H1 (cell line): ENCODE results near the gene ADRM1. TPM values are rescaled to one million over a fixed set of nuclear protein-coding genes. Genes with fewer than 3 reads are reported as not detected.

ENCODE experiments used
- CTCF ChIA-PET: fragments of 300-600 bp; sonication (Branson Sonifier 250); formaldehyde crosslinking; loops from one replicate; lab custom pipeline; 2021; ENCODE audit not compliant: partially characterized antibody; lab: Charles Lee
- POLR2A ChIA-PET: fragments of 300-600 bp; sonication (Branson Sonifier 250); formaldehyde crosslinking; loops from one replicate; lab custom pipeline; 2021; ENCODE audit warnings: inconsistent platforms; ENCODE audit not compliant: partially characterized antibody; lab: Charles Lee
- DNase-seq, 2 experiments: peaks; one replicate each; pipeline versions ENCODE4 v3.0.0 to v3.0.0-alpha.2; 2010 to 2022; ENCODE audit warnings: low spot score in 2 of 2, low read depth in 1 of 2, mixed read lengths in 1 of 2
- FAIRE-seq: peaks from 2 replicates; lab custom pipeline; 2011; peaks lifted over from hg19 to GRCh38; lab: Jason Lieb, UNC
- H2AFZ ChIP-seq: 2 replicates; pipeline ENCODE4 v1.8.1; 2012; ENCODE audit warnings: low read length, inconsistent platforms
- H2AK5ac ChIP-seq: 2 replicates; pipeline ENCODE4 v1.6.1; 2013; ENCODE audit warnings: low read depth, low read length
- H2BK120ac ChIP-seq: replicated peaks from 2 replicates; pipeline ENCODE3; 2013; ENCODE audit warnings: low read depth, low read length, inconsistent platforms
- H2BK12ac ChIP-seq: 2 replicates; pipeline ENCODE4 v1.6.1; 2013; ENCODE audit warnings: low read depth, low read length
- H2BK15ac ChIP-seq: 2 replicates; pipeline ENCODE4 v1.6.1; 2013; ENCODE audit warnings: low read length
- H2BK20ac ChIP-seq: 2 replicates; pipeline ENCODE4 v1.6.1; 2013; ENCODE audit warnings: low read length
- H2BK5ac ChIP-seq: 2 replicates; pipeline ENCODE4 v1.6.1; 2013; ENCODE audit warnings: low read depth, low read length
- H3K14ac ChIP-seq: 2 replicates; pipeline ENCODE4 v1.6.1; 2013; ENCODE audit warnings: inconsistent platforms; ENCODE audit not compliant: insufficient read length
- H3K18ac ChIP-seq: 2 replicates; pipeline ENCODE4 v1.6.1; 2013; ENCODE audit warnings: low read length; ENCODE audit errors: extremely low read depth
- H3K23ac ChIP-seq: 2 replicates; pipeline ENCODE4 v1.6.1; 2013; ENCODE audit warnings: inconsistent platforms; ENCODE audit not compliant: insufficient read length
- H3K23me2 ChIP-seq: 2 replicates; pipeline ENCODE4 v1.6.1; 2013; ENCODE audit warnings: low read depth, low read length
- H3K27ac ChIP-seq: 2 replicates; pipeline ENCODE4 v1.6.1; 2011; ENCODE audit warnings: low read depth, low read length, inconsistent platforms
- H3K27me3 ChIP-seq, 4 experiments: replicated peaks in 1 of 4; 1 replicate in 1 of 4; 2 replicates in 3 of 4; pipeline versions ENCODE4 v1.6.1 to v1.8.1; 2011 to 2013; ENCODE audit warnings: low read length in 3 of 4, mild to moderate bottlenecking in 3 of 4, inconsistent platforms in 2 of 4, mixed read lengths in 2 of 4, moderate library complexity in 1 of 4; ENCODE audit not compliant: control insufficient read depth in 3 of 4, insufficient read depth in 3 of 4; ENCODE audit errors: extremely low read depth in 1 of 4
- H3K36me3 ChIP-seq, 4 experiments: 2 replicates each; pipeline versions ENCODE4 v1.6.1 to v1.8.1; 2011 to 2013; ENCODE audit warnings: mild to moderate bottlenecking in 4 of 4, low read length in 3 of 4, moderate library complexity in 2 of 4, control low read depth in 1 of 4, inconsistent platforms in 1 of 4; ENCODE audit not compliant: insufficient read depth in 4 of 4, control insufficient read depth in 2 of 4
- H3K4ac ChIP-seq: replicated peaks from 2 replicates; pipeline ENCODE3; 2013; ENCODE audit warnings: low read length, low read depth, mixed read lengths, inconsistent platforms; ENCODE audit not compliant: insufficient read length
- H3K4me1 ChIP-seq, 4 experiments: replicated peaks in 1 of 4; 1 replicate in 1 of 4; 2 replicates in 3 of 4; pipeline versions ENCODE4 v1.6.1 to v1.8.1; 2011 to 2013; ENCODE audit warnings: low read length in 3 of 4, inconsistent platforms in 2 of 4, mixed read lengths in 1 of 4; ENCODE audit not compliant: insufficient read depth in 4 of 4, control insufficient read depth in 3 of 4
- H3K4me2 ChIP-seq, 2 experiments: 2 replicates each; pipeline versions ENCODE4 v1.6.1 to v1.8.1; 2011 to 2013; ENCODE audit warnings: low read depth in 2 of 2, low read length in 2 of 2, control low read depth in 1 of 2, inconsistent platforms in 1 of 2, mild to moderate bottlenecking in 1 of 2; ENCODE audit not compliant: insufficient read depth in 1 of 2
- H3K4me3 ChIP-seq, 4 experiments: fragments of 200-600, 300-600 bp in 1 of 4; sonication (generic), shearing (Covaris generic), sonication (Bioruptor Twin) in 1 of 4; 2 replicates each; pipeline versions ENCODE4 v1.5.1 to v1.8.1; 2011 to 2016; ENCODE audit warnings: low read length in 4 of 4, low read depth in 3 of 4, control low read depth in 2 of 4, inconsistent platforms in 2 of 4, mild to moderate bottlenecking in 2 of 4, mixed read lengths in 1 of 4, moderate library complexity in 1 of 4; ENCODE audit not compliant: insufficient read depth in 2 of 4; ENCODE audit errors: extremely low read depth in 1 of 4
- H3K56ac ChIP-seq: replicated peaks from 2 replicates; pipeline ENCODE3; 2013; ENCODE audit warnings: low read depth, mild to moderate bottlenecking, mixed read lengths, low read length, inconsistent platforms; ENCODE audit not compliant: insufficient read length
- H3K79me1 ChIP-seq: 2 replicates; pipeline ENCODE4 v1.6.1; 2013; ENCODE audit warnings: low read depth, low read length, control low read depth
- H3K79me2 ChIP-seq, 2 experiments: 2 replicates each; pipeline versions ENCODE4 v1.6.1 to v1.8.1; 2012 to 2013; ENCODE audit warnings: low read length in 2 of 2, mild to moderate bottlenecking in 2 of 2, inconsistent platforms in 1 of 2; ENCODE audit not compliant: insufficient read depth in 2 of 2, control insufficient read depth in 1 of 2
- H3K9ac ChIP-seq, 4 experiments: replicated peaks in 1 of 4; 1 replicate in 1 of 4; 2 replicates in 3 of 4; pipeline versions ENCODE4 v1.6.1 to v1.8.1; 2011 to 2013; ENCODE audit warnings: low read depth in 3 of 4, low read length in 3 of 4, control low read depth in 2 of 4, mild to moderate bottlenecking in 2 of 4, moderate library complexity in 2 of 4, inconsistent platforms in 1 of 4; ENCODE audit errors: extremely low read depth in 1 of 4
- H3K9me3 ChIP-seq, 2 experiments: 2 replicates each; pipeline versions ENCODE4 v1.6.1 to v1.8.1; 2012 to 2013; ENCODE audit warnings: mild to moderate bottlenecking in 2 of 2, moderate library complexity in 2 of 2, control low read depth in 1 of 2, inconsistent platforms in 1 of 2, low read depth in 1 of 2, low read length in 1 of 2, mixed read lengths in 1 of 2; ENCODE audit not compliant: insufficient read depth in 2 of 2
- H4K20me1 ChIP-seq, 2 experiments: replicated peaks in 1 of 2; 2 replicates each; pipeline versions ENCODE3 to v1.8.1; 2011 to 2013; ENCODE audit warnings: inconsistent platforms in 2 of 2, low read length in 2 of 2, mild to moderate bottlenecking in 1 of 2; ENCODE audit not compliant: insufficient read depth in 2 of 2, control insufficient read depth in 1 of 2
- H4K5ac ChIP-seq: 2 replicates; pipeline ENCODE4 v1.6.1; 2013; ENCODE audit warnings: low read length, low read depth, mixed read lengths, inconsistent platforms; ENCODE audit not compliant: insufficient read length
- H4K8ac ChIP-seq: 2 replicates; pipeline ENCODE4 v1.8.0; 2013; ENCODE audit warnings: mild to moderate bottlenecking, moderate library complexity, low read length, inconsistent platforms; ENCODE audit not compliant: insufficient read depth; ENCODE audit errors: extremely low read depth
- H4K91ac ChIP-seq: replicated peaks from 2 replicates; pipeline ENCODE3; 2013; ENCODE audit warnings: low read length, mixed read lengths, inconsistent platforms; ENCODE audit not compliant: insufficient read length
- CBX5 ChIP-seq: fragments of 300-800, 300-1000 bp; sonication (generic); IDR thresholded peaks from 2 replicates; pipeline ENCODE4 v1.7.1; 2016; ENCODE audit warnings: antibody characterized with exemption, low read length, low read depth
- CTBP2 ChIP-seq: IDR thresholded peaks from 2 replicates; pipeline ENCODE4 v1.7.0; 2011; ENCODE audit warnings: borderline replicate concordance, mild to moderate bottlenecking, moderate library complexity, mixed read lengths, low read length; ENCODE audit not compliant: insufficient read depth, insufficient read length
- GABPA ChIP-seq: IDR thresholded peaks from 2 replicates; pipeline ENCODE4 v1.6.1; 2011; ENCODE audit warnings: mild to moderate bottlenecking, low read length, moderate library complexity, borderline replicate concordance; ENCODE audit not compliant: insufficient read depth
- HDAC6 ChIP-seq: IDR thresholded peaks from one replicate; pipeline ENCODE4 v1.7.1; 2012; ENCODE audit warnings: low read depth, mild to moderate bottlenecking, inconsistent platforms, low read length, moderate library complexity
- JUND ChIP-seq: IDR thresholded peaks from 2 replicates; pipeline ENCODE4 v1.6.1; 2011; ENCODE audit warnings: mild to moderate bottlenecking, improper control_type of control experiment, low read length
- MAFK ChIP-seq: IDR thresholded peaks from 2 replicates; pipeline ENCODE4 v1.6.1; 2012; ENCODE audit warnings: low read depth, mild to moderate bottlenecking, improper control_type of control experiment, low read length
- POLR2A ChIP-seq, 2 experiments: IDR thresholded peaks; 1 replicate in 1 of 2; 2 replicates in 1 of 2; pipeline ENCODE4 v1.6.1; 2011; ENCODE audit warnings: low read depth in 2 of 2, low read length in 2 of 2, mild to moderate bottlenecking in 2 of 2; ENCODE audit errors: control extremely low read depth in 1 of 2
- RBBP5 ChIP-seq: IDR thresholded peaks from 2 replicates; pipeline ENCODE4 v1.7.1; 2012; ENCODE audit warnings: low read depth, mild to moderate bottlenecking, inconsistent platforms, low read length, moderate library complexity, borderline replicate concordance
- RFX5 ChIP-seq: IDR thresholded peaks from 2 replicates; pipeline ENCODE4 v1.6.1; 2011; ENCODE audit warnings: low read depth, low read length, improper control_type of control experiment, borderline replicate concordance
- RNF2 ChIP-seq: fragments of 200-900, 300-1000 bp; sonication (generic); IDR thresholded peaks from 2 replicates; pipeline ENCODE4 v1.7.1; 2016; ENCODE audit warnings: borderline replicate concordance, low read depth, mild to moderate bottlenecking, antibody characterized with exemption, low read length; ENCODE audit not compliant: poor library complexity, severe bottlenecking; ENCODE audit errors: missing control alignments
- SP1 ChIP-seq: IDR thresholded peaks from 2 replicates; pipeline ENCODE4 v1.6.1; 2011; ENCODE audit warnings: low read depth, low read length
- SP4 ChIP-seq: IDR thresholded peaks from 2 replicates; pipeline ENCODE4 v1.6.1; 2012; ENCODE audit warnings: low read length, inconsistent platforms
- TBP ChIP-seq: IDR thresholded peaks from 2 replicates; pipeline ENCODE4 v1.6.1; 2011; ENCODE audit warnings: low read depth, low read length, improper control_type of control experiment
- WGBS, 2 experiments: shearing (Covaris generic) in 1 of 2; methylation state at CpG; one replicate each; pipeline versions ENCODE4 v1.1.6 to v1.1.7; 2013 to 2015; ENCODE audit warnings: low lambda C conversion rate in 2 of 2, mixed read lengths in 2 of 2, inconsistent platforms in 1 of 2, low coverage in 1 of 2, missing lambda C conversion rate in 1 of 2; ENCODE audit not compliant: insufficient replicate concordance in 2 of 2, insufficient coverage in 1 of 2, insufficient read length in 1 of 2; ENCODE audit errors: extremely low coverage in 1 of 2, missing lambda C conversion rate in 1 of 2; 5-methylcytosine and 5-hydroxymethylcytosine counted together
- polyA plus RNA-seq, 7 experiments: library from polyadenylated mRNA; depleted of rRNA in 3 of 7; stranded (reverse) in 5 of 7; unstranded in 2 of 7; fragments of >200 nt in 5 of 7; fragments of 200-250 nt in 2 of 7; gene quantifications; 1 replicate in 5 of 7; 2 replicates in 1 of 7; 4 replicates in 1 of 7; pipeline versions ENCODE4 v1.2.1 to v1.2.3, GENCODE V29; 2011 to 2013; ENCODE audit warnings: missing spikeins in 2 of 7, mixed read lengths in 2 of 7
- total RNA-seq: library from RNA; stranded (reverse); fragmentation: NEBNext Ultra II Directional; extraction: Animal tissue kit (Norgen Biotek cat#: 25700); gene quantifications from 2 replicates; pipeline ENCODE4 v1.2.1, GENCODE V29; 2021

ADRM1 gene
- total and polyA plus RNA-seq, 2 of the 8 experiments (the other 6 are each of a cell fraction or from before 2014, with no cell fraction given) = 126 to 214 TPM

DNA sequence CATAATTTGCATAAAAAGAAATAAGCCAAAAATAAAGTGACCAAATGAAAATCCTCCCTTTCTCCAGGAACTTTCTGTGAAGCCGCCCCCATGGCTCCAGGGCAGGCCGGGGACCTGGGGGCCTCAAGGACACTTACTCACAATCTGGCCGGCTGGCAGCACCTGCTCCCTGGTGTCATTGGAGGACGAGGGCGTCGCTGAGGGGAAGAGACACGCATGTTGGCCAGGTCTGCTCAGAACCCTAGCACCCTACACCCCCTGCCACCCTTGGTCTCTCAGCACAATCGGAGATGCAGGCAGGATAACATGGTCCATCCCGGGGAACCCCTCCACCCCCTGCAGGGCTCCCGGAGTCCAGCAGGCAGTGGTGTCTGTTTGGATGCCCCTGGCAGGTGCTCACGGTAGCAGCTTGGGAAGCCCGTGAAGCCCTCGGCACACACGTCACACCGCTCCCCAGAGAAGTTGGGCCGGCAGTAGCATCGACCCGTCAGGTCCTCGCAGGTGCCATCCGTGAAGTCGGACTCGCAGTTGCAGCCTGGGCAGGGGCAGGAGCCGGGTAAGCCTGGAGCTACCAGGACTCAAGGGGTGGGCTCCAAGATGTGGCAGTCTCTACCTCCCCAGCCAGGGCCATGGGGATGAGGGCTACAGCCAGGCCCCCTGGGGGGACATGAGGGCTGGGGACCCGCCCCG is 43.0 kb downstream of the ADRM1 start:
- Histone ChIP-seq H3K4me1 (no peaks in the 10 kb centered on the region; a peak in 1 of 7 replicates), H3K36me3 (peaks cover 21 to 66% (median 52%) of the 10 kb centered on the region in 4 experiments), H2BK120ac (no peak overlapping the region), H3K79me1 (no peaks in the 10 kb centered on the region; the same call in 1 of the 2 replicates), H3K56ac (no peak overlapping the region), H2BK5ac (no peak overlapping the region), H3K27ac (no peak overlapping the region), H4K91ac (no peak overlapping the region), H3K23ac (no peak overlapping the region), H3K79me2 (no peaks in the 10 kb centered on the region), H2AFZ (no peak overlapping the region), H3K4me2 (no peak overlapping the region), H3K9me3 (peaks cover 0 to 3% of the 10 kb centered on the region in 2 experiments; a peak in 2 of 4 replicates), H3K14ac (no peak overlapping the region), H3K18ac (no peak overlapping the region), H2BK15ac (no peak overlapping the region), H4K8ac (no peak overlapping the region; the same call in 1 of the 2 replicates), H2AK5ac (no peak overlapping the region), H2BK20ac (no peak overlapping the region), H3K4me3 (no peak overlapping the region), H2BK12ac (no peak overlapping the region), H3K23me2 (no peaks in the 10 kb centered on the region; the same call in 1 of the 2 replicates), H4K20me1 (peaks cover 0 to 6% of the 10 kb centered on the region in 2 experiments), H3K4ac (no peak overlapping the region), H3K9ac (no peak overlapping the region), H3K27me3 (no peaks in the 10 kb centered on the region), H4K5ac (no peak overlapping the region)
- DNase-seq = no peak
- CTCF ChIA-PET = interaction anchor here (0.9 to 3.6 kb wide), 4 partner anchors 19 to 44 kb away, joined by 3 to 17 read pairs (median 6); no protein-coding TSS in a partner anchor
- POLR2A ChIA-PET = interaction anchor here (0.8 to 12.3 kb wide), 8 partner anchors 9 to 41 kb away, joined by 3 to 95 read pairs (median 4); partner anchors contain the start of gene RPS21
- 92% methylated on average over 24 of the region's 25 CpGs; no CpG with 5 or more reads in 1 of the 2 experiments for WGBS, 2 experiments
- FAIRE-seq = no peak
- TF ChIP-seq HDAC6 = no peak
- TF ChIP-seq CTBP2 = no peak
- TF ChIP-seq GABPA = no peak
- no peak for TF ChIP-seq RBBP5
- TF ChIP-seq MAFK = no peak
- TF ChIP-seq CBX5 = no peak
- no peak for TF ChIP-seq SP1
- no peak for TF ChIP-seq POLR2A (IDR thresholded peaks at IDR 0.05; ENCODE audit: control extremely low read depth in 1 of 2, low read depth in 2 of 2, low read length in 2 of 2)
- TF ChIP-seq TBP = no peak
- TF ChIP-seq JUND = no peak
- no peak for TF ChIP-seq RNF2
- TF ChIP-seq RFX5 = no peak
- no peak for TF ChIP-seq SP4
